ENCODE measurements around the gene HEMGN.

GRCh38 chr9:97987487-97987886, 49.5 kb upstream of the HEMGN start:
- TF ChIP-seq CTCF (conservative IDR thresholded peaks at IDR 0.05 in 1 of 2, IDR thresholded peaks at IDR 0.05 in 1 of 2; ENCODE audit: extremely low read depth in 1 of 2, insufficient read depth in 1 of 2, low read depth in 1 of 2, low read length in 2 of 2) (no peak), EZH2 (IDR thresholded peaks at IDR 0.05; ENCODE audit: borderline replicate concordance, low read length) (no peak)

Measured in mammary epithelial cell (primary cell).